Right lobe of liver (tissue), 4 donors: ENCODE data around the gene RPS3A.

Experiments
- CTCF ChIP-seq, 4 donors: fragments of 200-600 bp in 3 of 4; fragments of 450-650 bp in 1 of 4; IDR thresholded peaks; one replicate each; pipeline versions ENCODE4 v1.5.1 to v1.8.0; 2016 to 2022; ENCODE audit warnings: antibody characterized with exemption in 4 of 4, mild to moderate bottlenecking in 2 of 4
- POLR2A ChIP-seq: fragments of 450-650 bp; IDR thresholded peaks from one replicate; pipeline ENCODE4 v1.6.1; 2017; ENCODE audit warnings: antibody characterized with exemption, mild to moderate bottlenecking
- donor health status: DM: no; HTN: no; CAD: no.
- donor health status: DM: no; HTN: no; CAD: no.
- donor health status: DM: no; HTN: yes; CAD: no.

- TF ChIP-seq CTCF (IDR thresholded peaks at IDR 0.05) = no peak
- TF ChIP-seq POLR2A = no peak
Measured at GRCh38 chr4:151129796-151130195, 30.4 kb downstream of the RPS3A start.
